H1 (cell line): ENCODE measurements around the gene DOP1B. TPM values are rescaled to one million over a fixed set of nuclear protein-coding genes. Genes with fewer than 3 reads are reported as not detected.

Experiments
- CTCF ChIA-PET: fragments of 300-600 bp; sonication (Branson Sonifier 250); formaldehyde crosslinking; loops from one replicate; lab custom pipeline; 2021; ENCODE audit not compliant: partially characterized antibody; lab: Charles Lee
- POLR2A ChIA-PET: fragments of 300-600 bp; sonication (Branson Sonifier 250); formaldehyde crosslinking; loops from one replicate; lab custom pipeline; 2021; ENCODE audit warnings: inconsistent platforms; ENCODE audit not compliant: partially characterized antibody; lab: Charles Lee
- DNase-seq, 2 experiments: peaks; one replicate each; pipeline versions ENCODE4 v3.0.0 to v3.0.0-alpha.2; 2010 to 2022; ENCODE audit warnings: low spot score in 2 of 2, low read depth in 1 of 2, mixed read lengths in 1 of 2
- FAIRE-seq: peaks from 2 replicates; lab custom pipeline; 2011; peaks lifted over from hg19 to GRCh38; lab: Jason Lieb, UNC
- H2AFZ ChIP-seq: 2 replicates; pipeline ENCODE4 v1.8.1; 2012; ENCODE audit warnings: low read length, inconsistent platforms
- H2AK5ac ChIP-seq: 2 replicates; pipeline ENCODE4 v1.6.1; 2013; ENCODE audit warnings: low read depth, low read length
- H2BK120ac ChIP-seq: replicated peaks from 2 replicates; pipeline ENCODE3; 2013; ENCODE audit warnings: low read depth, low read length, inconsistent platforms
- H2BK12ac ChIP-seq: 2 replicates; pipeline ENCODE4 v1.6.1; 2013; ENCODE audit warnings: low read depth, low read length
- H2BK15ac ChIP-seq: 2 replicates; pipeline ENCODE4 v1.6.1; 2013; ENCODE audit warnings: low read length
- H2BK20ac ChIP-seq: 2 replicates; pipeline ENCODE4 v1.6.1; 2013; ENCODE audit warnings: low read length
- H2BK5ac ChIP-seq: 2 replicates; pipeline ENCODE4 v1.6.1; 2013; ENCODE audit warnings: low read depth, low read length
- H3K14ac ChIP-seq: 2 replicates; pipeline ENCODE4 v1.6.1; 2013; ENCODE audit warnings: inconsistent platforms; ENCODE audit not compliant: insufficient read length
- H3K18ac ChIP-seq: 2 replicates; pipeline ENCODE4 v1.6.1; 2013; ENCODE audit warnings: low read length; ENCODE audit errors: extremely low read depth
- H3K23ac ChIP-seq: 2 replicates; pipeline ENCODE4 v1.6.1; 2013; ENCODE audit warnings: inconsistent platforms; ENCODE audit not compliant: insufficient read length
- H3K23me2 ChIP-seq: 2 replicates; pipeline ENCODE4 v1.6.1; 2013; ENCODE audit warnings: low read depth, low read length
- H3K27ac ChIP-seq: 2 replicates; pipeline ENCODE4 v1.6.1; 2011; ENCODE audit warnings: low read depth, low read length, inconsistent platforms
- H3K27me3 ChIP-seq, 4 experiments: replicated peaks in 1 of 4; 1 replicate in 1 of 4; 2 replicates in 3 of 4; pipeline versions ENCODE4 v1.6.1 to v1.8.1; 2011 to 2013; ENCODE audit warnings: low read length in 3 of 4, mild to moderate bottlenecking in 3 of 4, inconsistent platforms in 2 of 4, mixed read lengths in 2 of 4, moderate library complexity in 1 of 4; ENCODE audit not compliant: control insufficient read depth in 3 of 4, insufficient read depth in 3 of 4; ENCODE audit errors: extremely low read depth in 1 of 4
- H3K36me3 ChIP-seq, 4 experiments: 2 replicates each; pipeline versions ENCODE4 v1.6.1 to v1.8.1; 2011 to 2013; ENCODE audit warnings: mild to moderate bottlenecking in 4 of 4, low read length in 3 of 4, moderate library complexity in 2 of 4, control low read depth in 1 of 4, inconsistent platforms in 1 of 4; ENCODE audit not compliant: insufficient read depth in 4 of 4, control insufficient read depth in 2 of 4
- H3K4ac ChIP-seq: replicated peaks from 2 replicates; pipeline ENCODE3; 2013; ENCODE audit warnings: low read length, low read depth, mixed read lengths, inconsistent platforms; ENCODE audit not compliant: insufficient read length
- H3K4me1 ChIP-seq, 4 experiments: replicated peaks in 1 of 4; 1 replicate in 1 of 4; 2 replicates in 3 of 4; pipeline versions ENCODE4 v1.6.1 to v1.8.1; 2011 to 2013; ENCODE audit warnings: low read length in 3 of 4, inconsistent platforms in 2 of 4, mixed read lengths in 1 of 4; ENCODE audit not compliant: insufficient read depth in 4 of 4, control insufficient read depth in 3 of 4
- H3K4me2 ChIP-seq, 2 experiments: 2 replicates each; pipeline versions ENCODE4 v1.6.1 to v1.8.1; 2011 to 2013; ENCODE audit warnings: low read depth in 2 of 2, low read length in 2 of 2, control low read depth in 1 of 2, inconsistent platforms in 1 of 2, mild to moderate bottlenecking in 1 of 2; ENCODE audit not compliant: insufficient read depth in 1 of 2
- H3K4me3 ChIP-seq, 4 experiments: fragments of 200-600, 300-600 bp in 1 of 4; sonication (generic), shearing (Covaris generic), sonication (Bioruptor Twin) in 1 of 4; 2 replicates each; pipeline versions ENCODE4 v1.5.1 to v1.8.1; 2011 to 2016; ENCODE audit warnings: low read length in 4 of 4, low read depth in 3 of 4, control low read depth in 2 of 4, inconsistent platforms in 2 of 4, mild to moderate bottlenecking in 2 of 4, mixed read lengths in 1 of 4, moderate library complexity in 1 of 4; ENCODE audit not compliant: insufficient read depth in 2 of 4; ENCODE audit errors: extremely low read depth in 1 of 4
- H3K56ac ChIP-seq: replicated peaks from 2 replicates; pipeline ENCODE3; 2013; ENCODE audit warnings: low read depth, mild to moderate bottlenecking, mixed read lengths, low read length, inconsistent platforms; ENCODE audit not compliant: insufficient read length
- H3K79me1 ChIP-seq: 2 replicates; pipeline ENCODE4 v1.6.1; 2013; ENCODE audit warnings: low read depth, low read length, control low read depth
- H3K79me2 ChIP-seq, 2 experiments: 2 replicates each; pipeline versions ENCODE4 v1.6.1 to v1.8.1; 2012 to 2013; ENCODE audit warnings: low read length in 2 of 2, mild to moderate bottlenecking in 2 of 2, inconsistent platforms in 1 of 2; ENCODE audit not compliant: insufficient read depth in 2 of 2, control insufficient read depth in 1 of 2
- H3K9ac ChIP-seq, 4 experiments: replicated peaks in 1 of 4; 1 replicate in 1 of 4; 2 replicates in 3 of 4; pipeline versions ENCODE4 v1.6.1 to v1.8.1; 2011 to 2013; ENCODE audit warnings: low read depth in 3 of 4, low read length in 3 of 4, control low read depth in 2 of 4, mild to moderate bottlenecking in 2 of 4, moderate library complexity in 2 of 4, inconsistent platforms in 1 of 4; ENCODE audit errors: extremely low read depth in 1 of 4
- H3K9me3 ChIP-seq, 2 experiments: 2 replicates each; pipeline versions ENCODE4 v1.6.1 to v1.8.1; 2012 to 2013; ENCODE audit warnings: mild to moderate bottlenecking in 2 of 2, moderate library complexity in 2 of 2, control low read depth in 1 of 2, inconsistent platforms in 1 of 2, low read depth in 1 of 2, low read length in 1 of 2, mixed read lengths in 1 of 2; ENCODE audit not compliant: insufficient read depth in 2 of 2
- H4K20me1 ChIP-seq, 2 experiments: replicated peaks in 1 of 2; 2 replicates each; pipeline versions ENCODE3 to v1.8.1; 2011 to 2013; ENCODE audit warnings: inconsistent platforms in 2 of 2, low read length in 2 of 2, mild to moderate bottlenecking in 1 of 2; ENCODE audit not compliant: insufficient read depth in 2 of 2, control insufficient read depth in 1 of 2
- H4K5ac ChIP-seq: 2 replicates; pipeline ENCODE4 v1.6.1; 2013; ENCODE audit warnings: low read length, low read depth, mixed read lengths, inconsistent platforms; ENCODE audit not compliant: insufficient read length
- H4K8ac ChIP-seq: 2 replicates; pipeline ENCODE4 v1.8.0; 2013; ENCODE audit warnings: mild to moderate bottlenecking, moderate library complexity, low read length, inconsistent platforms; ENCODE audit not compliant: insufficient read depth; ENCODE audit errors: extremely low read depth
- H4K91ac ChIP-seq: replicated peaks from 2 replicates; pipeline ENCODE3; 2013; ENCODE audit warnings: low read length, mixed read lengths, inconsistent platforms; ENCODE audit not compliant: insufficient read length
- BRCA1 ChIP-seq: IDR thresholded peaks from 2 replicates; pipeline ENCODE4 v1.6.1; 2012; ENCODE audit warnings: low read depth, low read length, improper control_type of control experiment
- CEBPB ChIP-seq: IDR thresholded peaks from 2 replicates; pipeline ENCODE4 v1.6.1; 2012; ENCODE audit warnings: low read depth, low read length
- JUND ChIP-seq: IDR thresholded peaks from 2 replicates; pipeline ENCODE4 v1.6.1; 2011; ENCODE audit warnings: mild to moderate bottlenecking, improper control_type of control experiment, low read length
- SAP30 ChIP-seq: fragments of 300-600 bp; sonication (generic); IDR thresholded peaks from 2 replicates; pipeline ENCODE4 v1.7.1; 2012; ENCODE audit warnings: low read length, moderate library complexity, mild to moderate bottlenecking, inconsistent platforms; ENCODE audit not compliant: insufficient read depth, insufficient replicate concordance
- SP1 ChIP-seq: IDR thresholded peaks from 2 replicates; pipeline ENCODE4 v1.6.1; 2011; ENCODE audit warnings: low read depth, low read length
- SP2 ChIP-seq: IDR thresholded peaks from 2 replicates; pipeline ENCODE4 v1.6.1; 2012; ENCODE audit warnings: mild to moderate bottlenecking, low read length, inconsistent platforms
- YY1 ChIP-seq: IDR thresholded peaks from 2 replicates; pipeline ENCODE4 v1.6.1; 2011; ENCODE audit warnings: low read depth, mild to moderate bottlenecking, low read length
- WGBS, 2 experiments: shearing (Covaris generic) in 1 of 2; methylation state at CpG; one replicate each; pipeline versions ENCODE4 v1.1.6 to v1.1.7; 2013 to 2015; ENCODE audit warnings: low lambda C conversion rate in 2 of 2, mixed read lengths in 2 of 2, inconsistent platforms in 1 of 2, low coverage in 1 of 2, missing lambda C conversion rate in 1 of 2; ENCODE audit not compliant: insufficient replicate concordance in 2 of 2, insufficient coverage in 1 of 2, insufficient read length in 1 of 2; ENCODE audit errors: extremely low coverage in 1 of 2, missing lambda C conversion rate in 1 of 2; 5-methylcytosine and 5-hydroxymethylcytosine counted together
- polyA plus RNA-seq, 7 experiments: library from polyadenylated mRNA; depleted of rRNA in 3 of 7; stranded (reverse) in 5 of 7; unstranded in 2 of 7; fragments of >200 nt in 5 of 7; fragments of 200-250 nt in 2 of 7; gene quantifications; 1 replicate in 5 of 7; 2 replicates in 1 of 7; 4 replicates in 1 of 7; pipeline versions ENCODE4 v1.2.1 to v1.2.3, GENCODE V29; 2011 to 2013; ENCODE audit warnings: missing spikeins in 2 of 7, mixed read lengths in 2 of 7
- total RNA-seq: library from RNA; stranded (reverse); fragmentation: NEBNext Ultra II Directional; extraction: Animal tissue kit (Norgen Biotek cat#: 25700); gene quantifications from 2 replicates; pipeline ENCODE4 v1.2.1, GENCODE V29; 2021

DOP1B gene
- total and polyA plus RNA-seq, 2 of the 8 experiments (the other 6 are each of a cell fraction or from before 2014, with no cell fraction given), result 2.8 to 9.9 TPM

- ChIA-PET POLR2A (interaction anchor here (1.4 to 1.6 kb wide), 2 partner anchors 10 kb away, joined by 5 read pairs; no protein-coding TSS in a partner anchor), CTCF (interaction anchor here (0.6 to 5.2 kb wide), 18 partner anchors 9 to 1495 kb away, joined by 3 to 25 read pairs (median 4); partner anchors contain the start of gene CBR3)
- no peak overlapping the region for H3K18ac ChIP-seq
- H4K5ac ChIP-seq, result no peak overlapping the region
- no peak overlapping the region for H3K14ac ChIP-seq
- no peak overlapping the region for H4K8ac ChIP-seq
- no peak overlapping the region for H2BK12ac ChIP-seq
- TF ChIP-seq BRCA1 (no peak), SP1 (no peak), SP2 (no peak), YY1 (no peak), CEBPB (no peak), JUND (no peak), SAP30 (no peak)
- no peak overlapping the region for H3K56ac ChIP-seq
- H3K23ac ChIP-seq, result no peak overlapping the region
- H3K23me2 ChIP-seq, result no peaks in the 10 kb centered on the region; the same call in 1 of the 2 replicates
- FAIRE-seq (no peak), DNase-seq (no peak)
- H2BK120ac ChIP-seq, result no peak overlapping the region
- H3K4me1 ChIP-seq, result peaks cover 0 to 3% (median 0%) of the 10 kb centered on the region in 4 experiments; a peak in 2 of 7 replicates
- no peak overlapping the region for H3K4ac ChIP-seq
- no peak overlapping the region for H3K9ac ChIP-seq
- H2BK15ac ChIP-seq, result no peak overlapping the region
- no peaks in the 10 kb centered on the region for H3K36me3 ChIP-seq
- H4K91ac ChIP-seq, result no peak overlapping the region
- no peak overlapping the region for H3K4me3 ChIP-seq
- H2BK20ac ChIP-seq, result no peak overlapping the region
- H2AFZ ChIP-seq, result no peak overlapping the region
- no peaks in the 10 kb centered on the region for H4K20me1 ChIP-seq
- peaks cover 0 to 5% (median 0%) of the 10 kb centered on the region in 4 experiments; a peak in 2 of 7 replicates for H3K27me3 ChIP-seq
- no peak overlapping the region for H3K27ac ChIP-seq
- H3K4me2 ChIP-seq, result no peak overlapping the region
- H3K9me3 ChIP-seq, result no peaks in the 10 kb centered on the region
- no peak overlapping the region for H2AK5ac ChIP-seq
- H2BK5ac ChIP-seq, result no peak overlapping the region
- no peaks in the 10 kb centered on the region for H3K79me2 ChIP-seq
- H3K79me1 ChIP-seq, result no peaks in the 10 kb centered on the region
- 95% methylated on average over 5 of the region's 5 CpGs; no CpG with 5 or more reads in 1 of the 2 experiments for WGBS, 2 experiments
Measured at GRCh38 chr21:36126621-36127110, 30.0 kb upstream of the DOP1B start.
